ENCODE measurements around the gene DRGX. TPM values are rescaled to one million over a fixed set of nuclear protein-coding genes. Genes with fewer than 3 reads are reported as not detected.

Gene DRGX
- total and polyA plus RNA-seq, 2 donors (not counting 3 experiments of a cell fraction or from before 2014, with no cell fraction given), result not detected

- intact Hi-C loops (cut with micrococcal nuclease), result no loop called here
- H3K27ac ChIP-seq (ENCODE audit: insufficient read depth, low read depth, low read length), result no peak overlapping the region
- no peak overlapping the region for H3K9ac ChIP-seq (replicated peaks; ENCODE audit: extremely low read depth, insufficient read depth, low read length)
- TF ChIP-seq CTCF (IDR thresholded peaks at IDR 0.05; ENCODE audit: extremely low read depth in 1 of 2, insufficient read depth in 1 of 2, low read depth in 1 of 2, low read length in 2 of 2), result no peak
- TF ChIP-seq GATA2 (IDR thresholded peaks at IDR 0.05; ENCODE audit: insufficient read depth, insufficient read length, low read depth, low read length), result no peak
- no peak for TF ChIP-seq FOS (IDR thresholded peaks at IDR 0.05; ENCODE audit: borderline replicate concordance, insufficient read depth, low read length)
- no peak for TF ChIP-seq EZH2 (IDR thresholded peaks at IDR 0.05; ENCODE audit: borderline replicate concordance, low read depth, low read length, severe bottlenecking)
- no peak for TF ChIP-seq POLR2A (IDR thresholded peaks at IDR 0.05; ENCODE audit: low read depth, low read length)
- dilution Hi-C loops (cut with MboI; ENCODE audit: extremely low pct_ligation_motif_present, low sequenced_read_pairs), result no loop called here
- POLR2A ChIA-PET, result no interaction called here
- no TSS peak for BruUV-seq (replicated peaks)
- H3K4me3 ChIP-seq (replicated peaks in 1 of 3; ENCODE audit: insufficient read depth in 1 of 3, low read depth in 1 of 3, low read length in 3 of 3), result no peak overlapping the region
- FAIRE-seq (no peak), DNase-seq (ENCODE audit: low read depth, low spot score) (no peak)
- H3K27me3 ChIP-seq (ENCODE audit: control insufficient read depth in 2 of 2, insufficient read depth in 2 of 2, low read length in 2 of 2), result peaks cover 19% of the 10 kb centered on the region in 2 experiments
- H3K4me2 ChIP-seq (ENCODE audit: insufficient read depth, low read length), result no peak overlapping the region
- no peaks in the 10 kb centered on the region for H3K79me2 ChIP-seq (ENCODE audit: control insufficient read depth, insufficient read depth, low read length)
- no peaks in the 10 kb centered on the region for H3K9me3 ChIP-seq (replicated peaks; ENCODE audit: control insufficient read depth, insufficient read depth, low read length)
- no peaks in the 10 kb centered on the region for H3K4me1 ChIP-seq (ENCODE audit: control insufficient read depth, extremely low read depth, insufficient read depth, low read length)
- no peak overlapping the region for H2AFZ ChIP-seq (ENCODE audit: low read depth, low read length)
- H4K20me1 ChIP-seq (replicated peaks; ENCODE audit: control insufficient read depth, extremely low read depth, insufficient read depth, low read length), result no peaks in the 10 kb centered on the region
- H3K36me3 ChIP-seq (ENCODE audit: control insufficient read depth in 2 of 2, extremely low read depth in 1 of 2, insufficient read depth in 2 of 2, low read length in 2 of 2), result no peaks in the 10 kb centered on the region
- no peaks in the 10 kb centered on the region for H3K9me1 ChIP-seq (replicated peaks; ENCODE audit: control insufficient read depth, extremely low read depth, insufficient read depth, low read length)
- CTCF ChIA-PET, result no interaction called here
Observed at GRCh38 chr10:49404321-49404878, 8.5 kb upstream of the DRGX start.

GRCh38 chr10:49403363-49403762, 7.5 kb upstream of the DRGX start:
- TF ChIP-seq CTCF (IDR thresholded peaks at IDR 0.05; ENCODE audit: extremely low read depth in 1 of 2, insufficient read depth in 1 of 2, low read depth in 1 of 2, low read length in 2 of 2), result no peak
- TF ChIP-seq POLR2A (IDR thresholded peaks at IDR 0.05; ENCODE audit: low read depth, low read length), result no peak
- no peak for TF ChIP-seq MAX (IDR thresholded peaks at IDR 0.05; ENCODE audit: insufficient read depth, insufficient read length)
- no peak for TF ChIP-seq GATA2 (IDR thresholded peaks at IDR 0.05; ENCODE audit: insufficient read depth, insufficient read length, low read depth, low read length)
- TF ChIP-seq EZH2 (IDR thresholded peaks at IDR 0.05; ENCODE audit: borderline replicate concordance, low read depth, low read length, severe bottlenecking), result no peak
- TF ChIP-seq MYC (IDR thresholded peaks at IDR 0.05; ENCODE audit: low read depth, low read length), result no peak
- no peak for TF ChIP-seq JUN (IDR thresholded peaks at IDR 0.05; ENCODE audit: borderline replicate concordance, insufficient read depth, insufficient read length, low read depth)
- TF ChIP-seq FOS (IDR thresholded peaks at IDR 0.05; ENCODE audit: borderline replicate concordance, insufficient read depth, low read length), result no peak
- TF ChIP-seq POLR2AphosphoS5 (IDR thresholded peaks at IDR 0.05; ENCODE audit: insufficient read depth, low read depth, low read length), result no peak
- no peaks in the 10 kb centered on the region for H4K20me1 ChIP-seq (replicated peaks; ENCODE audit: control insufficient read depth, extremely low read depth, insufficient read depth, low read length)
- CTCF ChIA-PET, result interaction anchor here (1.0 kb wide), 1 partner anchor 116 kb away, joined by 3 read pairs; no protein-coding TSS in a partner anchor
- H3K9me3 ChIP-seq (replicated peaks; ENCODE audit: control insufficient read depth, insufficient read depth, low read length), result no peaks in the 10 kb centered on the region
- POLR2A ChIA-PET, result no interaction called here
- no TSS peak for BruUV-seq (replicated peaks)
- H3K9ac ChIP-seq (replicated peaks; ENCODE audit: extremely low read depth, insufficient read depth, low read length), result no peak overlapping the region
- H3K27me3 ChIP-seq (ENCODE audit: control insufficient read depth in 2 of 2, insufficient read depth in 2 of 2, low read length in 2 of 2), result peaks cover 30% of the 10 kb centered on the region in 2 experiments
- H3K4me2 ChIP-seq (ENCODE audit: insufficient read depth, low read length), result no peak overlapping the region
- no peaks in the 10 kb centered on the region for H3K36me3 ChIP-seq (ENCODE audit: control insufficient read depth in 2 of 2, extremely low read depth in 1 of 2, insufficient read depth in 2 of 2, low read length in 2 of 2)
- H2AFZ ChIP-seq (ENCODE audit: low read depth, low read length), result no peak overlapping the region
- no peaks in the 10 kb centered on the region for H3K79me2 ChIP-seq (ENCODE audit: control insufficient read depth, insufficient read depth, low read length)
- no peak for DNase-seq (ENCODE audit: low read depth, low spot score)
- intact Hi-C loops (cut with micrococcal nuclease), result no loop called here
- FAIRE-seq, result no peak
- H3K4me3 ChIP-seq (replicated peaks in 1 of 3; ENCODE audit: insufficient read depth in 1 of 3, low read depth in 1 of 3, low read length in 3 of 3), result no peak overlapping the region
- dilution Hi-C loops (cut with MboI; ENCODE audit: extremely low pct_ligation_motif_present, low sequenced_read_pairs), result no loop called here
- peaks cover 2% of the 10 kb centered on the region for H3K4me1 ChIP-seq (ENCODE audit: control insufficient read depth, extremely low read depth, insufficient read depth, low read length)
- no peak overlapping the region for H3K27ac ChIP-seq (ENCODE audit: insufficient read depth, low read depth, low read length)
- no peaks in the 10 kb centered on the region for H3K9me1 ChIP-seq (replicated peaks; ENCODE audit: control insufficient read depth, extremely low read depth, insufficient read depth, low read length)

Data from endothelial cell of umbilical vein (primary cell).